CD4-positive, alpha-beta T cell treated with Interleukin-2 at 100 ng/mL for 4 hours (primary cell): ENCODE measurements around the gene ANGEL2.
A peak's percentile ranks its signal among the peaks of the same experiment; 100 is the strongest.
"Not testable (repeated sequence)": the region's sequence is repeated elsewhere in the genome, so short reads cannot be mapped to it uniquely, and the experiment has no call there.

Source experiments
- DNase-seq: peaks from one replicate; pipeline ENCODE4 v3.0.0-alpha.2; 2020; ENCODE audit warnings: low spot score

Gene ANGEL2, protein sequence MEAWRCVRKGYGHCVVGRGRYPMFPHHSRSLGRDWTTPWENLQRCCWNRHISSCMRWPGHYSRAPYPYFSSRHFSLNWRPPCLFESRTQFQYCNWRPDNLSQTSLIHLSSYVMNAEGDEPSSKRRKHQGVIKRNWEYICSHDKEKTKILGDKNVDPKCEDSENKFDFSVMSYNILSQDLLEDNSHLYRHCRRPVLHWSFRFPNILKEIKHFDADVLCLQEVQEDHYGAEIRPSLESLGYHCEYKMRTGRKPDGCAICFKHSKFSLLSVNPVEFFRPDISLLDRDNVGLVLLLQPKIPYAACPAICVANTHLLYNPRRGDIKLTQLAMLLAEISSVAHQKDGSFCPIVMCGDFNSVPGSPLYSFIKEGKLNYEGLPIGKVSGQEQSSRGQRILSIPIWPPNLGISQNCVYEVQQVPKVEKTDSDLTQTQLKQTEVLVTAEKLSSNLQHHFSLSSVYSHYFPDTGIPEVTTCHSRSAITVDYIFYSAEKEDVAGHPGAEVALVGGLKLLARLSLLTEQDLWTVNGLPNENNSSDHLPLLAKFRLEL

DNA sequence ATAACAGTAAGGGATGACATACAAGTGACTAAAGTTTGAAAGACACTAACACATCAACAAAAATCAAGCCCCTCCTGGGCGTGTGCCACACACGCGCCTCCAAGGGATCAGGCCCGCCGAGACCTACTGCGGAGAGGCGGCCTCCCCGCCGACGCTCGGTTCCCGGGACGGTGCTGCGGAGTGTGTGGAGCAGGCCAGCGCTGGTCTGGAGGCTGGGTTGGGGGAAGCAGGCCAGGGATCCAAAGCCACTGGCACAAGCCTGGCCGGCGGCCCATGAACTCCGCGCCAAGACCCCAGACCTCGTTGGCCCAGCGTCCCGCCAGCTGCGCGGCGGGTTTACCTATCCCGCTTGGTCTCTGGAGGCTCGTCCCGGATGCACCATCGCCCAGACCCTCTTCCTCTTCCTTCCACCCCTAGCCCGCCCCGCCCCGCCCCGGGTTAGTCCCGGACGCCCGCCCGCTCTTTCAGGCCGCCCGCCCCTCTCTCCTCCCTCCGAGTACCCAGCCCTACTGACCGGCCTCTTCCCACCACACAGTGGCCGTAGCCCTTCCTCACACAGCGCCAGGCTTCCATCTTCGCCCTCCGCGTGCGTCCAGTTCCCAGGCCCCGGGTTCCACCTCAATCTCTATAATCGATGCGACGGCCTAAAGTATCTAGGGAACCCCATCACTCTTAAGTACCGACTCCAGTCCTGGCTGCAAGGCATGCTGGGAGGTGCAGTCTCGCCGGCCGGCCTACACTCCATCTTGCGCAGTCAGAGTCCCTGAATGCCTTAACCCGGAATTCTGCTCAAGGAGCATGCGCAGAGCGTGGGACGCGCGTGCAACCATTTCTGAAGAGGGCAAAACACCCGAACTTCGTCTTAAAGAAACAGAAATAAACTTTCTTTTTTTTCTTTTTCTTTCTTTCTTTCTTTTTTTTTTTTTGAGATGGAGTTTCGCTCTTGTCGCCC lies at the start of gene ANGEL2:
TSS of gene ANGEL2 (minus strand) at position 769 of the 952 bp plus-strand sequence. CDS start at position 573, 196 bp downstream.
- peak; percentile 98 for DNase-seq

DNA sequence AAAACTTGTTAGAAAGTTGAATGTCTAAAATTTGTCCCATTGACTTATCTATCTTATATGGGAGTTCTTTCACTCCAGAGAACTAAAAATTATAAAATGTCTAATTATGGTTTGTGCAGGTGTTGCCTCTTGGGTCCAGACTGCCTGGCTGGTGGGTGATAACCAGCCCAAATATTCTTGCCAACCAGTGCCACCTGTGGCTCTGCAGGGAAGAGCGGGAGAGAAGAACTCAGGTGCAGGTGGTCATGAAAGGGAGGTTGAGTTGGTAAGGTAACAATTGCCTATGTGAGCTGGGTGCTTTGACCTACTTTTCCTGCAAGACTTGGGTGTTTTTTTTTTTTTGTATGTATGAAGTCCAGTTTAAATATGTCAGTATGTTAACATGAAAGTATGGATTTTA lies 45.6 kb upstream of the ANGEL2 start:
- no peak for DNase-seq

DNA sequence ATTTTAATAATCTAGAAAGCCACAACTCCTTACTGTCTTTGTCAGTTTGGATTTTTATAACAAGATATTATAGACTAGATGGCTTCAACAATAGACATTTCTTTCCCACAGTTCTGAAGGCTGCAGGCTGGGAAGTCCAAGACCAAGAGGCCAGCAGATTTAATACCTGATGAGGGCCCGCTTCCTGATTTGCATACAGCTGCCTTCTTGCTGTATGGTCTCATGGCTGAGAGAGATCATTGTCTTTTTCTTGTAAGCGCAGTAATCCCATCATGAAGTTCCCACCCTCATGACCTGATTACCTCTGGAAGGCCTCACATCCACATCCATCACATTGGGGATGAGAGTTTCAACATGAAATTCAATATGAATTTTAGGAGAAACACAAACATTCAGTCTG lies 45.2 kb upstream of the ANGEL2 start:
- DNase-seq = no peak

DNA sequence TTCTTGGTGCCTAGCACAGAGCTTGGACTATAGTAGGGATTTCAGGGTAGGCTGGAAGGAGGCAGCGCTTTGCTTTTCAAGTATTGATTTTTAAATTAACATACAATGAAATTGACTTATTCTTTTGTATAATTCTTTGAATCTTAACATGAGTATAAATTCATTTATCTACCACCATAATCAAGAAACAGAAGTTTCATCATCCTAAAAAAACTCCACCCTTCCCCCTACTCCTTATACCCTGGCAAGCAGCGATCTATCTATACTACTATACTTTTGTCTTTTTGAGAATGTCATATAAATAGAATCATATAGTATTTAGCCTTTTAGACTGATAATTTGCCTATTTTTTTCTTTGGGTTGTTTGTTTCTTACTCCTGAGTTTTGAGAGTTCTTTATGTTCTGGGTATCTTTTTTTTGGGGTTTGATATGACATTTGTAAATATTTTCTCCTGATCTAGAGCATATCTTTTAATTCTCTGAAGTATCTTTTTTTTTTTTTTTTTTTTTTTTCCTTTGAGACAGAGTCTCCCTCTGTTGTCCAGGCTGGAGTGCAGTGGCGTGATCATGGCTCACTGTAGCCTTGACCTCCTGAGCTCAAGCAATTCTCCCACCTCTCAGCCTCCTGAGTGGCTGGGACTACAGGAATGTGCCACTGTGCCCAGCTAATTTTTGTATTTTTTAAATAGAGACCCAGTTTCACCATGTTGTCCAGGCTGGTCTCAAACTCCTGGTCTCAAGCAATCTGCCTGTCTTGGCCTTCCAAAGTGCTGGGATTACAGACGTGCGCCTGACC lies 41.8 kb upstream of the ANGEL2 start:
- DNase-seq = no peak

DNA sequence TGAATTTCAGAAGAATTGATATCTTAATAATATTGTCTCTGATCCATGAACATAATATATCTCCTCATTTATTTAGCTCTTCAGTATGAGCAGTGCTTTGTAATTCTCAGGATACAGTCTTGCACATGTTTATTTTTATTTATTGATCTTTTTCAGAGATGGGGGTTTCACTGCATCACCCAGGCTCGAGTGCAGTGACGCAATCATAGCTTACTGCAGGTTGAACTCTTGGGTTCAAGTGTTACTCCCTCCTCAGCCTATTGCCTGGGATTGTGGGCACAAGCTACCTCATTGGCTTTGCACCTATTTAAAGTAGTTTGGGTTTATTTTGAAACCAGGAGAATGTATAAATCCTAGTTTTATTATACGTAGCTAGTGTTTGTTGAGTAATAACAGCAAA lies 40.1 kb upstream of the ANGEL2 start:
- DNase-seq = no peak

DNA sequence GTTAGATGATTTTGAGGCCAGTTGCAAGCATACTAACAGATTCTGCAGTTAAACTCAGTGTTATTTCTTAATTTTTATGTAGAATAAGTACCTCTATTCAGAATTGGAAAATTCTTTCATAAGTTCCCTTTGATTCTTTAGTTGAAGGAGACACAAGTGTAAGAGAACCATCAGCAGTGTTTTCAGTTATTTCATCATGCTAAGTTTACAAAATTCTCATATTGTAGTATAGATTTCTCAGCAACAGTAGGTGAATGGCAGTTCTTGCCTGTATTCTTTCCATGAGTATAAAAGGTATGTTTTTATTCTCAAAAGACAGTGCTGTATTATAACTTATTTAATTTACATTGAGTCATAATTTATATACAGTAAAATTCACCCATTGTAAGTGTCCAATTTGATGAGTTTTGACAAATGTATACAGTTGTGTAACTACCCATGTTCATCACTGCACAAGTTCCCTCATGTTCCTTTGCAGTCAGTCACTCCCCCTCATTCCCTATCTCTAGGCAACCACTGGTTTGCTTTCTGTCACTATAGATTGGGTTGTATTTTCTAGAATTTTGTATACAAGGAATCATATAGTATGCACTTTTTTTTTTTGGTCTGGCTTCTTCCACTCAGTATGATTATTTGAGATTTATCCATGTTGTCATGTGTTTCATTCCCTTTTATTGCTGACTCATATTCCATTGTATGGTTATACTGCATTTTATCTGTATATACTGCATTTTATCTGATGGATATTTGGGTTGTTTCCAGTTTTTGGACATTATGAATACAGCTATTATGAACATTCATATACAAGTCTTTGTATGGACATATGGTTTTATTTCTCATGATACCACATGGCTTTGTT lies 39.3 kb upstream of the ANGEL2 start:
- no peak for DNase-seq

DNA sequence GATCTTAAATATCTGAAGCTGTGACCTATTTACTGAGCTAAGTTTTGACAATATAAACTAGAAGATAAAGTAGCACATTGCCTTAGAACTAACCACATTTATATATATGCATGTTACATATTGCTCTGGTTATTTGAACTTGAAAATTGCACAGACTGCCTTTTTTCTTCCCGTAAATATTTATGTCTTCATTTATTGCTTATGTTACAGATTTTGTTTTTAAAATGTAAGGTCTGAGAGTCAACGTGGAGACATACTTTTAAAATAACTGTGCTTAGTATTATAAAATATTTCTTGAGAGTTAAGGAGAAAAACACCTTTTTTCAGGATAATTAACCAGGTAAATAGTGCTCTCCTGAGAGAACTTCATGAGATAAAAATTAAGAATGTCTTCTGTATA lies 38.5 kb upstream of the ANGEL2 start:
- DNase-seq = no peak

DNA sequence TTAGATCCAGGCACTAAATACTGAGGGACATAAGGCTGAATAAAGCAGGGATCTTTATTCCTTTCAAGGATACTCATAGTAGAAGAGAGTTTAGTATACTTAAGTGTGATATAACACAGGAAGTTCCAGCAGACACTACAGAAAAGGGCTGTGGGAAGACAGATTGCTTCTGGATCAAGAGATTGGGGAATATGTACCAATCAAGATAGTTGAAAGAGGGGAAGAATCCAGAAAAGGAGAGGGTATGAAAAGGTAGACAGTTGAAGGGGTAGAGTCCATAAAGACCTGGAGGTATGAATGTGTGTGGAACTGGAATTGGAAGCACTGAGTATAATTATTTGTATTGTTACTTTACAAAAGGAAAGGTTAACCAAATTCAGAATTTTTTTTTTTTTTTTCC lies 37.8 kb upstream of the ANGEL2 start:
- DNase-seq = no peak

DNA sequence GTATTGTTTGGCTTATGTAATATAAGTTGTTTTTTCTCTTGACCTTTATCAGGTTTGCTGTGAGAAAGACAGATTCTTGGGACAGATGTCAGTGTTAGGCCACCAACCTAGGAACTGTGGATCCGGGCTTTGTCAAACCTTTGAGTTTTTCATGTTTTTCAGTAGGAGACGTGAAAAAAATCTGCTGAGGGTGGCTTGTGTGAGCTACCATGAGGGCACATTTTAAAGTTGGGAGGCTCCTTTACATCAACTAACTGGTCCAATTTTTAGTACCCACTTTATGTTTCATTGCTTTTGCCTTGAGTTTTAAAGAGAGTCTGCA lies 36.2 kb upstream of the ANGEL2 start:
- no peak for DNase-seq

DNA sequence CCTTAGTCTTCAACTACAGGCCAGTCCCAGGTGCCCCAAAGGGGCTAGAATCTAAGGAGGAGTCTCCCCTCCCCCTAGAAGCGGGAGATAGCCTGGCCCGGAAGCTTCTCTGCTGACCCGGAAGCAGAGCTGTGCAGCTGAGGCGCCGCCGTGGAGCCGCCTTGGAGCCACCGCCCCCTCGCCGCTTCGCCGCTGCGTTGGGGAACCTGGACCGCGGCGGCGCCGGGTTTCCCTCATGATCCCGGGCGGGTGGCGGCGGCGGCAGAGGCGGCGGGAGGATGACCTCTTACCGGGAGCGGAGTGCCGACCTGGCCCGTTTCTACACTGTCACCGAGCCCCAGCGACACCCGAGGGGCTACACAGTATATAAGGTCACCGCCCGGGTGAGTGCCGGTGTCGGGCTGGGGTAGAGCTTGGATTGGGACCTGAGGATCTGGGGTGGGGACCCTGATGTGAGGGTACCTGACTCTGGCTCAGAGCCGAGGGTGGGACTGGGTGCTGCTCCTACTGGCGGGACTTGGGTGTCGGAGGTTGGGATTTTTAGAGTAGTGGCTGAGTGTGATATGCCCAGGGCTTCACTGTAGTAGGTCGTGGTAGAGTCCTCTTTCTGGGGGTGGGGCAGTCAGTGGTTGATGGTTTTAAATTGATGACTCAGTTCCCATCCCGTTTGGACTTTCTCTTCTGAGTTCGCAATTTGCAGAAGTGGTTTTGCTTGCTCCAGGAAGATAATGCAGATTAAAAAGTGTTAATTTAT lies 35.6 kb upstream of the ANGEL2 start, which contains the start of gene RPS6KC1:
TSS of gene RPS6KC1 (plus strand) at position 115 of the 754 bp plus-strand sequence. CDS start at position 279, 164 bp downstream.
- DNase-seq = peak; percentile 84

DNA sequence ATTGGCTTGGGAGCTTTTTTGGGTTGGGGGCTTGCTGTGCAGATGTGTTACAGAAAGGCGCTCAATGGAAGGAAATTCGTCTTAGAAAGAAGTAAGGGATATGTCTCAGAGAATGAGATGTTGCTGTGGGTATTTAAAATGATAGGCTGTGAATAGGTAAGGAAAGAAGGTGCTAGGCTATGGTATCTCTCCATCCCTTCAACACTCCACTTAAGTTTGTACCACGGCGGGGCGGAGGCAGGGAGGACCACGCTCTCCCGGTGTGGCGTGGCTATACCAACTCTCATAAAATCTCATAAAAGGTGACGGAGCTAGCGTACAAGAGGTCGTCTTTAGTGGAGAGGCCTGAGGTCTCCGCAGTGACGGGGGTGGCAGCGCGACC lies 35.1 kb upstream of the ANGEL2 start:
- no peak for DNase-seq

DNA sequence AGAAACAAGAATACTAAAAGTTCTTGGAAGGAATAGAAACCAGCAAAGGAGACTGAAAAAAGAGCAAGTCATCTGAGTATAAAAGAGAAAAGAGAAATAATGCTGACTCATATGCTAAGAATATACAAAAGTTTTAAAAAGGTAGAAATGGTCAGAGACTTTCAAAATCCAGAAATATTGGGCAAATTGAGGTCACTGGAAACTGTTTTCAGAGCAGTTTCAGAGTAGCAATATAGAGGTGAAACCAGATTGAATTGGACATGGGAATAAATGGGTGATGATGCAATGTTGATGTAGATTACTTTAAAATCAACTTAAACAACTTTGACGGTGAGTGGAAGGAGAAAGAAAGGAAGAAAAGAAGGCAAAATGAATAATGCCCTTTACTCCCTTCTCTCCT lies 33.6 kb upstream of the ANGEL2 start:
- no peak for DNase-seq

DNA sequence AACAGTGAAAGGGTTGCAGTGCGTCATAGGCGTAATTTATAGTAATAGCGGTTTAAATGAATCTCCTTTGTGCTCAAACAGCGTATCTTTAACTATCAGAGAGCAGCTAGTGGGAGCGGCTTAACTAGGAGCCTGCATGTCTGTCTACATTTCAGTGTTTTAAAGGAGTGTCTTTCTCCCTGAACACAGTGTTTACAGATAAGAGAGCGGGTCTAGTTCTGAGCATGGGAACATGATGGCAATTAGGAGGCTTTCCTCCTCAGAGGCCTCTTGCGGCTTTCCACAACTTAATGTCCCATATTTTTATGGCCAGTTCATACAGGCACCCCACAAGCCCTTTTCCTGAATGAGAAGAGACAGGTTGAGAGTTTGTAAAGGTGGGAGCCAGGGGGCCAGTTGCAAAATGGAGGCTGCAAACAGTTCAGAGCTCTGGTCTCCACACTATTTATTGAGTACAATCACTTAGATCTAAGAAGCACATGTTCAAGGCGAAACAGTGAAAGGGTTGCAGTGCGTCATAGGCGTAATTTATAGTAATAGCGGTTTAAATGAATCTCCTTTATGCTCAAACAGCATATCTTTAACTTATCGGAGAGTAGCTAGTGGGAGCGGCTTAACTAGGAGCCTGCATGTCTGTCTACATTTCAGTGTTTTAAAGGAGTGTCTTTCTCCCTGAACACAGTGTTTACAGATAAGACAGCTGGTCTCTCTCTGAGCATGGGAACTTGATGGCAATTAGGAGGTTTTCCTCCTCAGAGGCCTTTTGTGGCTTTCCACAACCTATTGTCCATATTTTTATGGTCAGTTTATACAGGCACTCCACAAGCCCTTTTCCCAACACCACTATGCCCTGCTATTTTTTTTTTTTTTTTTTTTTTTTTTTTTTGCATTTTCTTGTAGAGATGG lies 29.9 kb upstream of the ANGEL2 start:
- DNase-seq = not testable (repeated sequence)

DNA sequence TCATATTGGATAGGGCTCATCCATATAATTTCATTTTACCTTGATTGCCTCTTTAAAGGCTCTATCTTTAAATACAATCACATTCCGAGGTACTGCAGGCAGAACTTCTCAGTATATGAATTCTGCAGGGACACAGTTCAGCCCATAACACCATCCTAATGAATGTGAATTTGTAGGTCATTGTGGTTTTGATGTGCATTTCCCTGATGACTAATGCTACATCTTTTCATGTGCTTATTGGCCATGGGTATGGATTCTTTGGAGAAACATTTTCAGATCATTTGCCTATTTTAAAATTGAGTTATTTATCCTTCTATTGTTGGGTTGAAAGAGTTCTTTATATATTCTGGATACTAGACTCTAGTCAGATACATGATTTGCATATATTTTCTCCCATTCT lies 25.8 kb upstream of the ANGEL2 start:
- no peak for DNase-seq

DNA sequence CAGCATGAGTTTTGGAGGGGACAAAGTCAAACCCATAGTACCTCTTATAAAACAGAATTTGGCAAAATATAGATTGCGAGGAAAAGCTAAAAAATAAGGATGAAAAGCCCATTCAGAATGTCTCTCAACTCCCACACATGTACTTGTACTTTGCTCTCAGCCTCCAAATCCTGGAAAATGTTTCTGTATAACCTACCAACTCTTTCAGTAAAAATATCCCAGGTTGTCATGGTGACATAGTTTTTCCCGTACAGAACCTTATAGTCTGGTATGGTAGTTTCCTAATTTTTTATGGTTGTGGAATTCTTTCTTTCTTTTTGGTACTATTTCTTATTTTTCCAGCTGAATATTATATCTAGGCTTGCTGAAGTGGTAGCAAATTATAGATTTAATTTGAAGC lies 19.9 kb upstream of the ANGEL2 start:
- no peak for DNase-seq

DNA sequence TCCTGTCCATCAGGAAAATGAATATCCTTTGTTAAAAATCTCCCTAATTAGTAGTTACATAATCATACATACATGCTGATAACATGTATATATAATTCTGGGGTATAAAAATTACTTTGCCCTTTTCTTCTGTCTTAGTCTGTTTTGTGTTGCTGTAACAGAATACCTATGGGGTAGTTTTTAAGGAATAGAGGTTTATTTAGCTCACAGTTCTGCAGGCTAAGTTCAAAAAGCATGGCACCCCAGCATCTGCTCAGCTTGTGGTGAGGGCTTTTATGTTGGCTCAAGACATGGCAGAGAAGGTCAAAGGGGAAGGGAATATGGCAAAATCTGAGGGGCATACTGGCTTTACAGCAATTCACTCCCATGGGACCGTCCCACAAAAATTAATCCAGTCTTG lies 19.0 kb upstream of the ANGEL2 start:
- DNase-seq = no peak

DNA sequence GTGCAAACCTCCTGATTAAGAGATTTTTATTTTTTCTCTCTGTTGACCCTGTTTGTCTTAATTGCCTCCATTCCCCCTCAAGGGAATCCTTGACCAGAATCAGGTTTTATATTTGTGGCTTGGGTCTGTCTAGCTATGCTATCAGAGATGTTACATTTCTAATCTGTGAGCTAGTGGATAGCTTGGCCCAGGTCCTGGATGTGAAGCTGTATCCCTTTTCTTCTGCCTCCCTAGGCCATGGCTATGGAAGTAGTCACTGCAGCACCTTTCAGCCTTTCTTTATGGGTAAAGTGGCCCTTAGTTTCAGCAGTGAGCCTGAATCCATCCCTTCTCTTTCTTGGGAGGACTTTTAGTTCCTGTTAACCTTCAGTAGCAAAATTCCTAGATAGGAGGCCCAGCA lies 17.0 kb upstream of the ANGEL2 start:
- DNase-seq = no peak

DNA sequence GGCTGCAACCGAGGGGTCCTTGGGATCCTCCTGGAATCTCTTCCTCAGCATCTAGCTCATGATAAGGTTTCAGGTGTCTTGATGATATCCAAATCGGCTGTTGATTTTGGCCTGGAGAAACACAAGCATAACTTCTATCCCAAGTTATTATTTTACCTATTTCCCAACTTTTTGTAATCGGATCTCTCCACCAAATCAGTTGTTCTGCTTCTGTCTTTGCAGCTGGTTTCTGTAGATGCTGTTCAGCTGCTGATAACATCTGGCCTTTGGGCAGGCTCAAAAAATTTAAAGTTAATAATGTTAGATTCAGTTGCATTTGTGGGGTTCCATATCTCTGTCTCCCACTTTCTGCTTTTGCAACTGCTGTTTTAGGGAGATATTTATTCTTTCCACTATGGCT lies 11.4 kb upstream of the ANGEL2 start:
- not testable (repeated sequence) for DNase-seq

DNA sequence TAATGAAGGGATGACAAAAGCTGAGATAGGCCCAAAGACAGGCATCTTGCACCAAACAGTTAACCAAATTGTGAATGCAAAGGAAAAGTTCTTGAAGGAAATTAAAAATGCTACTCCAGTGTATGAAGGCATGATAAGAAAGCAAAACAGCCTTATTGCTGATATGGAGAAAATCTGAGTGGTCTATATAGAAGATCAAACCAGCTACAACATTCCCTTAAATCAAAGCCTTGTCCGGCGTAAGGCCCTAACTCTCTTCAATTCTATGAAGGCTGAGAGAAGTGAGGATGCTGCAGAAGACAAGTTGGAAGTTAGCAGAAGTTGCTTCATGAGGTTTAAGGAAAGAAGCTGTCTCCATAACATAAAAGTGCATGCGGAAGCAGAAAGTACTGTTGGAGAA lies 4.3 kb upstream of the ANGEL2 start:
- no peak for DNase-seq
